MCF 10A (cell line): ENCODE data around the gene CLIC1. TPM values are rescaled to one million over a fixed set of nuclear protein-coding genes. Genes with fewer than 3 reads are reported as not detected.
A peak's percentile ranks its signal among the peaks of the same experiment; 100 is the strongest.

ENCODE experiments used
- BruUV-seq: library from RNA; stranded (reverse); fragments of 400-500 nt; replicated peaks from 2 replicates; lab custom pipeline; 2021; lab: Mats Ljungman, UMichigan
- CTCF ChIA-PET: fragments of 300-600 bp; sonication (Branson Sonifier 250); formaldehyde crosslinking; extraction: SDS; loops from one replicate; lab custom pipeline; 2021; ENCODE audit warnings: antibody characterized with exemption, inconsistent platforms; lab: Yijun Ruan, JAX
- POLR2A ChIA-PET: fragments of 300-600, 350-650 bp; sonication (Branson Sonifier 250); formaldehyde crosslinking; extraction: SDS; loops from one replicate; lab custom pipeline; 2020; ENCODE audit warnings: antibody characterized with exemption, inconsistent platforms; lab: Yijun Ruan, JAX
- DNase-seq: peaks from one replicate; pipeline ENCODE4 v3.0.0-alpha.2; 2018; ENCODE audit not compliant: unreplicated experiment
- H3K27ac Mint-ChIP-seq: one replicate; pipeline ENCODE4 v1.8.0; 2022; ENCODE audit warnings: mild to moderate bottlenecking, low read depth, mixed read lengths; ENCODE audit not compliant: unreplicated experiment
- H3K27me3 Mint-ChIP-seq: one replicate; pipeline ENCODE4 v1.8.0; 2022; ENCODE audit warnings: mixed read lengths; ENCODE audit not compliant: insufficient read depth, unreplicated experiment
- H3K36me3 Mint-ChIP-seq: one replicate; pipeline ENCODE4 v1.8.0; 2022; ENCODE audit warnings: mild to moderate bottlenecking, moderate library complexity, mixed read lengths; ENCODE audit not compliant: insufficient read depth, unreplicated experiment
- H3K4me1 Mint-ChIP-seq: one replicate; pipeline ENCODE4 v1.8.0; 2022; ENCODE audit warnings: mixed read lengths; ENCODE audit not compliant: insufficient read depth, unreplicated experiment
- H3K4me3 Mint-ChIP-seq: one replicate; pipeline ENCODE4 v1.8.0; 2022; ENCODE audit warnings: mild to moderate bottlenecking, moderate library complexity, mixed read lengths; ENCODE audit not compliant: unreplicated experiment
- H3K9me3 Mint-ChIP-seq: one replicate; pipeline ENCODE4 v1.8.0; 2022; ENCODE audit warnings: mixed read lengths; ENCODE audit not compliant: unreplicated experiment
- CTCF ChIP-seq: fragments of 200-600 bp; IDR thresholded peaks from one replicate; pipeline ENCODE4 v1.8.0; 2022; ENCODE audit warnings: antibody characterized with exemption, mild to moderate bottlenecking; ENCODE audit not compliant: unreplicated experiment
- intact Hi-C: fragments of 100-400 bp; cut with micrococcal nuclease; formaldehyde crosslinking; loops from 2 replicates; pipeline ENCODE4 v1.14.1; 2022
- total RNA-seq: library from RNA; stranded (reverse); gene quantifications from 2 replicates; pipeline ENCODE4 v1.2.3, GENCODE V29; 2022

CLIC1 gene
- total RNA-seq, 1 experiment from 2014 or later, result 511 TPM

DNA sequence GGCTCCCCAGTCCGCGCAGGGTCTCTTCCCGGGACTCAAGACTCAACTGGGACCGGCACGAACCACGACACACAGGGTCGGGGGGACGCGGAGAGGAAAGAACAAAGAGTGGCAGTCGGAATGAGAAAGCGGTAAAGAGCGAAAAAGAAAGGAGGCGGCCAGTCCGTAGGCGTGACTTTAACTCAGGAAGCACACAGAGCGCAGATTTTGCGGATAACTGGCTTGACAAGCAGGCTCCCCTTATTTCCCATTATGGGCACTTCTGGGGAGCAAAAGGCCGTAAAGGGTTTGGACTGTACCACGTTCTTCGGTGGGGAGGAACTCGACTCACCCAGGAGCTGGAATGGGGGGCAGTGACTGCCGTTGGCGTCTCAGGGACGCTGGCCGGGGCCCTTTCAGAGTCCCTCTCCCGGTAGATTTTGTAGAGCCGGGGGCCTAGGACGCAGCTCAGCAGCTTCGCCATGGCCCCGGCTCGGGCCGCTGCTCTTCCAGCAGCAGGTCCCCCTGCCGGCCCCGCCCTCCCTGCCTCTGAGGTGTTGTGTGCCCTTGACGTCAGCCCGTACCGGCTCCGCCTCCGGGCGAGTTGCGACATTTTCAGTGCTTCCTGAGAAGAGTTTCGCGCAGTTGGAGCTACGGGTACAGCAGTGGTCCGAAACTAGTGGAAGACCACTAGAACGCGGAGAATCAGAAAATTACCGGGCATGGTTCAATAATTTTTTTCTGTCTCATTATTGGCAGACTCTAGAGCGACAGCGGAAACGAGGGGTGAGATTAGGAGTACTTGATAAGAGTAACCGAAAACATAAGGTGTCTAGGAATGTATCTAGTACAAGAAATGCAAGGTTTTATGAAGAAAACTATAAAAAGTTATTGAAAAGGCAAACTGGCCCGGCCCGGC lies 33.3 kb downstream of the CLIC1 start, which contains the start of gene ABHD16A:
ABHD16A (minus strand) TSS at position 506 of the 898 bp plus-strand sequence; CDS start at position 463, 43 bp downstream.
- Mint-ChIP-seq H3K27me3 (no peaks in the 10 kb centered on the region), H3K9me3 (no peaks in the 10 kb centered on the region), H3K4me1 (peaks cover 5% of the 10 kb centered on the region), H3K27ac (peak within 1 kb of the TSS; percentile 89), H3K4me3 (peak within 1 kb of the TSS; percentile 95), H3K36me3 (peaks cover 24% of the 10 kb centered on the region)
- no peak for TF ChIP-seq CTCF
- BruUV-seq, result TSS peak; percentile 39
- peak; percentile 98 for DNase-seq
- POLR2A ChIA-PET, result interaction anchor here (0.6 to 3.4 kb wide), 44 partner anchors 9 to 1550 kb away, joined by 3 to 29 read pairs (median 5); partner anchors contain the start of genes BAG6, C6orf47, CLIC1 and CSNK2B
- CTCF ChIA-PET, result interaction anchor here (0.6 to 1.4 kb wide), 7 partner anchors 13 to 128 kb away, joined by 3 read pairs; partner anchors contain the start of gene C6orf47
- intact Hi-C loops, result loop anchor here (1.0 to 2.0 kb wide), 2 partner anchors 26 to 36 kb away; partner anchors contain the start of gene DDAH2

- TF ChIP-seq CTCF, result no peak
- no peaks in the 10 kb centered on the region for H3K9me3 Mint-ChIP-seq
- no TSS peak for BruUV-seq
- H3K36me3 Mint-ChIP-seq, result peaks cover 24% of the 10 kb centered on the region
- CTCF ChIA-PET, result interaction anchor here (0.8 to 1.2 kb wide), 3 partner anchors 12 to 124 kb away, joined by 3 read pairs; partner anchors contain the start of gene C6orf47
- peaks cover 5% of the 10 kb centered on the region for H3K4me1 Mint-ChIP-seq
- H3K27ac Mint-ChIP-seq, result peak overlapping the region; percentile 89
- intact Hi-C loops, result loop anchor here (2.0 kb wide), 1 partner anchor 36 kb away; no protein-coding TSS in a partner anchor
- DNase-seq, result peak; percentile 15
- no peaks in the 10 kb centered on the region for H3K27me3 Mint-ChIP-seq
- POLR2A ChIA-PET, result interaction anchor here (0.6 to 3.4 kb wide), 27 partner anchors 9 to 270 kb away, joined by 3 to 29 read pairs (median 6); partner anchors contain the start of genes BAG6, C6orf47, CLIC1 and CSNK2B
- H3K4me3 Mint-ChIP-seq, result peak overlapping the region; percentile 95
Measured at GRCh38 chr6:31702405-31702818, 33.9 kb downstream of the CLIC1 start.

DNA sequence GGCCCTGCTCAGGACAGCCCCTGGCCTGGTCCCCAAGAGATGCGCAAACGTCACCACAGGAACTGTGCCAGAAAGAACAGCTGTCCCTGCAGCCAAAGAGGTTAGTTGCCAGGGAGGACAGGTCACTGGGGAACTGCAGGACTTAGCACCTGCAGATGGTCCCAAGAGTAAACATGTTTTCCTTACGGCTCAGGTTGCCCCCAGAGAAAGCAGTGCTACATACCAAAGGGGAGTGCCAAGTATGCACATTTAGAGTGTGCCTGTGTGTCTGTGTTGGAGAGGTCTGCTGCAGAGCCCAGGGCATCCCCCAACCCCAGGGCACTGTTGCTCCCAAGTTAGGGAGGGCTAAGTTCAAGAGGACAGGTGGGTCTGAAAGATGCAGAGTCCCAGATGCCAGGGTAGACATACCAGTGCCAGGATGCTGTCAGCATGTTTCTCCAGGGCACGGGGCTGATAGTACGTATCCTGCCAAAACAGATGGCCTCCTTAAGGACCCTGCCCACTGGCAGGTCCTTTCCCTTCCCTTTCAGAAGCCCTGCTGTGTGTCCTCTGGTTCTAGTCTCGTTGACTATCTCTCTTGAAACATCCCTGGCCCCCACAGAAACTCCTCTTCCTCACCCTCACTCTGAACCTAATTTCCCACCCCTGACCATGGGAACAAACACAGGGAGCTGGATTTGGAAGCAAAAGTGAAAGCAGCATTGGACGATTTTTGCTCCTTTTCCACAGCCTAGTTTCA lies 34.5 kb downstream of the CLIC1 start:
- intact Hi-C loops, result loop anchor here (2.0 kb wide), 1 partner anchor 37 kb away; no protein-coding TSS in a partner anchor
- Mint-ChIP-seq H3K36me3 (peaks cover 28% of the 10 kb centered on the region), H3K4me1 (peaks cover 5% of the 10 kb centered on the region), H3K4me3 (peak overlapping the region; percentile 95), H3K27ac (peak overlapping the region; percentile 89), H3K27me3 (no peaks in the 10 kb centered on the region), H3K9me3 (no peaks in the 10 kb centered on the region)
- DNase-seq, result no peak
- POLR2A ChIA-PET, result interaction anchor here (0.6 to 3.4 kb wide), 21 partner anchors 8 to 270 kb away, joined by 3 to 29 read pairs (median 7); partner anchors contain the start of genes C6orf47, CLIC1, CSNK2B and DXO
- no peak for TF ChIP-seq CTCF
- CTCF ChIA-PET, result interaction anchor here (0.9 to 1.2 kb wide), 2 partner anchors 11 to 125 kb away, joined by 3 read pairs; no protein-coding TSS in a partner anchor
- no TSS peak for BruUV-seq
